ENCODE measurements around the gene EDEM3. TPM values are rescaled to one million over a fixed set of nuclear protein-coding genes. Genes with fewer than 3 reads are reported as not detected.

EDEM3 gene
- total and polyA plus RNA-seq, 2 of the 8 experiments (the other 6 are each of a cell fraction or from before 2014, with no cell fraction given) = 1.6 to 14.0 TPM

DNA sequence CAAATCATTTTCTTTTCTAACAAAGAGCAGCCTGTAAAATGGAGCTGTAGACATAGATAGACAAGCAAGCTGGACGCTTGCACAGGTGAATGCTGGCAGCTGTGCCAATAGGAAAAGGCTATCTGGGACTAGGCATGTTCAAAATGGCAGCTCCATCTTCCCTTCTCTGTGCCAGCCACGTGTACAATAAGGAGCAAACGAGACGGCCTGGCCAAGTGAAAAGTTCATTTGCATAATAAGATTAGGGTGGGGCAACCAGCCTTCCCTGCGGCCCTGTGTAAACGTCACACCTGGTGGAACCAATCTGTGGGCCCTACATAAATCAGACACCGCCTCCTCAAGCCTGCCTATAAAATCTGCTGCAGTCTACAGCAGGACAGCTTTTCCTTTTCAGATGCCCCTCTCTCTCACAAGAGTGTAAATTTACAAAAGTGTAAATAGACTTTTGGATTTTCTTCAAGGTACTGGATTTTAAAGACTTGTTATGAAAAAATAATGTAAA lies 16.6 kb upstream of the EDEM3 start (continued):
- no peak for TF ChIP-seq CBX8 (IDR thresholded peaks at IDR 0.05; ENCODE audit: borderline replicate concordance, low read depth, low read length)

Data from H1 (cell line).